H1 (cell line): ENCODE data around the gene MYLK. TPM values are rescaled to one million over a fixed set of nuclear protein-coding genes. Genes with fewer than 3 reads are reported as not detected.

ENCODE experiments used
- ASH2L ChIP-seq: fragments of 200-600, 300-600 bp; sonication (generic); IDR thresholded peaks from one replicate; pipeline ENCODE4 v1.7.1; 2017; ENCODE audit warnings: low read length
- CBX5 ChIP-seq: fragments of 300-800, 300-1000 bp; sonication (generic); IDR thresholded peaks from 2 replicates; pipeline ENCODE4 v1.7.1; 2016; ENCODE audit warnings: antibody characterized with exemption, low read length, low read depth
- CHD1 ChIP-seq: IDR thresholded peaks from 2 replicates; pipeline ENCODE4 v1.6.1; 2012; ENCODE audit warnings: low read depth, low read length, improper control_type of control experiment
- CHD7 ChIP-seq: fragments of 300-600 bp; sonication (generic); IDR thresholded peaks from 2 replicates; pipeline ENCODE4 v1.7.1; 2012; ENCODE audit warnings: low read length, moderate library complexity, mild to moderate bottlenecking, inconsistent platforms; ENCODE audit not compliant: insufficient replicate concordance
- KDM4A ChIP-seq: IDR thresholded peaks from one replicate; pipeline ENCODE4 v1.7.1; 2012; ENCODE audit warnings: low read depth, mild to moderate bottlenecking, moderate library complexity, low read length, inconsistent platforms; ENCODE audit not compliant: severe bottlenecking
- POLR2AphosphoS5 ChIP-seq: IDR thresholded peaks from 2 replicates; pipeline ENCODE4 v1.6.1; 2011; ENCODE audit warnings: low read depth, low read length
- RAD21 ChIP-seq, 2 experiments: IDR thresholded peaks in 1 of 2; conservative IDR thresholded peaks in 1 of 2; 2 replicates each; pipeline ENCODE4 v1.6.1; 2011; ENCODE audit warnings: low read depth in 2 of 2, low read length in 2 of 2, improper control_type of control experiment in 1 of 2, inconsistent platforms in 1 of 2, mild to moderate bottlenecking in 1 of 2, moderate library complexity in 1 of 2
- SP1 ChIP-seq: IDR thresholded peaks from 2 replicates; pipeline ENCODE4 v1.6.1; 2011; ENCODE audit warnings: low read depth, low read length
- TAF7 ChIP-seq: optimal IDR thresholded peaks from 2 replicates; pipeline ENCODE3; 2011; ENCODE audit warnings: low read depth, mild to moderate bottlenecking, inconsistent platforms, low read length, moderate library complexity, borderline replicate concordance
- USF2 ChIP-seq: IDR thresholded peaks from 2 replicates; pipeline ENCODE4 v1.6.1; 2011; ENCODE audit warnings: low read length, improper control_type of control experiment
- ZNF274 ChIP-seq: IDR thresholded peaks from 2 replicates; pipeline ENCODE4 v1.7.0; 2012; ENCODE audit warnings: low read length, borderline replicate concordance; ENCODE audit errors: extremely low read depth
- polyA plus RNA-seq, 7 experiments: library from polyadenylated mRNA; depleted of rRNA in 3 of 7; stranded (reverse) in 5 of 7; unstranded in 2 of 7; fragments of >200 nt in 5 of 7; fragments of 200-250 nt in 2 of 7; gene quantifications; 1 replicate in 5 of 7; 2 replicates in 1 of 7; 4 replicates in 1 of 7; pipeline versions ENCODE4 v1.2.1 to v1.2.3, GENCODE V29; 2011 to 2013; ENCODE audit warnings: missing spikeins in 2 of 7, mixed read lengths in 2 of 7
- total RNA-seq: library from RNA; stranded (reverse); fragmentation: NEBNext Ultra II Directional; extraction: Animal tissue kit (Norgen Biotek cat#: 25700); gene quantifications from 2 replicates; pipeline ENCODE4 v1.2.1, GENCODE V29; 2021

MYLK gene
- total and polyA plus RNA-seq, 2 of the 8 experiments (the other 6 are each of a cell fraction or from before 2014, with no cell fraction given): 11.6 to 21.3 TPM

- no peak for TF ChIP-seq CHD7
- no peak for TF ChIP-seq ZNF274
- no peak for TF ChIP-seq USF2
- TF ChIP-seq ASH2L: no peak
- TF ChIP-seq KDM4A: no peak
- no peak for TF ChIP-seq CBX5
- no peak for TF ChIP-seq RAD21 (IDR thresholded peaks at IDR 0.05 in 1 of 2, conservative IDR thresholded peaks at IDR 0.05 in 1 of 2; ENCODE audit: low read depth in 2 of 2, low read length in 2 of 2)
- no peak for TF ChIP-seq TAF7
- TF ChIP-seq POLR2AphosphoS5: no peak
- no peak for TF ChIP-seq SP1
- TF ChIP-seq CHD1: no peak
These were observed 94.4 kb downstream of the MYLK start (continued) for GRCh38 chr3:123789760-123790159.
